HEK293 (cell line): ENCODE measurements around the gene NRBF2.
A peak's percentile ranks its signal among the peaks of the same experiment; 100 is the strongest.

ENCODE experiments used
- CTCF ChIA-PET: fragments of 350-600 bp; formaldehyde crosslinking; extraction: SDS; loops from one replicate; lab custom pipeline; 2021; ENCODE audit warnings: antibody characterized with exemption; lab: Yijun Ruan, JAX
- POLR2A ChIA-PET: fragments of 300-600 bp; formaldehyde crosslinking; extraction: SDS; loops from one replicate; lab custom pipeline; 2020; ENCODE audit warnings: antibody characterized with exemption, inconsistent platforms; lab: Yijun Ruan, JAX
- H3K27ac ChIP-seq: fragments of 200-500 bp; sonication (Bioruptor generic); 2 replicates; pipeline ENCODE4 v1.5.1; 2014; ENCODE audit warnings: low read depth, low read length, control low read depth, inconsistent platforms; ENCODE audit errors: extremely low read depth
- H3K36me3 ChIP-seq, 2 experiments: fragments of 200-500 bp in 1 of 2; sonication (Bioruptor generic) in 1 of 2; 1 replicate in 1 of 2; 2 replicates in 1 of 2; pipeline ENCODE4 v1.5.1; 2014 to 2017; ENCODE audit warnings: inconsistent platforms in 2 of 2, low read length in 2 of 2; ENCODE audit not compliant: control insufficient read depth in 2 of 2, insufficient read depth in 1 of 2
- H3K4me1 ChIP-seq: fragments of 200-500 bp; sonication (Bioruptor generic); 2 replicates; pipeline ENCODE4 v1.5.1; 2014; ENCODE audit warnings: mild to moderate bottlenecking, low read length, inconsistent platforms; ENCODE audit not compliant: control insufficient read depth, insufficient read depth
- H3K4me3 ChIP-seq: 2 replicates; pipeline ENCODE4 v1.5.1; 2011; ENCODE audit warnings: low read depth, mild to moderate bottlenecking, control low read depth, low read length, moderate library complexity
- H3K9me3 ChIP-seq: fragments of 200-500 bp; sonication (Bioruptor generic); 2 replicates; pipeline ENCODE4 v1.5.1; 2014; ENCODE audit warnings: low read depth, low read length, inconsistent platforms; ENCODE audit not compliant: control insufficient read depth, insufficient read depth
- GLIS1 ChIP-seq: fragments of 450-650 bp; formaldehyde crosslinking; IDR thresholded peaks from 2 replicates; pipeline ENCODE4 v1.5.1; 2016; ENCODE audit warnings: missing biosample characterization, missing genetic modification characterization
- OVOL3 ChIP-seq: fragments of 450-650 bp; formaldehyde crosslinking; IDR thresholded peaks from 2 replicates; pipeline ENCODE4 v1.5.1; 2016; ENCODE audit warnings: missing biosample characterization, missing genetic modification characterization
- PBX3 ChIP-seq: sonication (generic); formaldehyde crosslinking; IDR thresholded peaks from 2 replicates; pipeline ENCODE4 v1.8.1; 2022; ENCODE audit warnings: mild to moderate bottlenecking, moderate library complexity, missing genetic modification reagents
- PRDM1 ChIP-seq: fragments of 450-650 bp; formaldehyde crosslinking; IDR thresholded peaks from 2 replicates; pipeline ENCODE4; 2016; ENCODE audit warnings: missing biosample characterization, missing genetic modification characterization
- SP7 ChIP-seq: fragments of 450-650 bp; formaldehyde crosslinking; IDR thresholded peaks from 2 replicates; pipeline ENCODE4 v1.5.1; 2016; ENCODE audit warnings: missing biosample characterization, missing genetic modification characterization
- ZNF133 ChIP-seq: fragments of 450-650 bp; formaldehyde crosslinking; IDR thresholded peaks from 2 replicates; pipeline ENCODE4 v1.5.1; 2016; ENCODE audit warnings: missing biosample characterization, missing genetic modification characterization
- ZNF184 ChIP-seq: fragments of 450-650 bp; IDR thresholded peaks from 2 replicates; pipeline ENCODE4 v1.5.1; 2018; ENCODE audit warnings: missing biosample characterization, mild to moderate bottlenecking, missing genetic modification characterization
- ZNF239 ChIP-seq: fragments of 450-650 bp; formaldehyde crosslinking; IDR thresholded peaks from 2 replicates; pipeline ENCODE4 v1.5.1; 2016; ENCODE audit warnings: missing biosample characterization, missing genetic modification characterization
- ZNF274 ChIP-seq, 2 experiments: fragments of 200-500 bp in 1 of 2; fragments of 450-650 bp in 1 of 2; sonication (Bioruptor generic) in 1 of 2; formaldehyde crosslinking in 1 of 2; IDR thresholded peaks; 2 replicates each; pipeline versions ENCODE4 v1.5.1 to v1.6.1; 2014 to 2016; ENCODE audit warnings: borderline replicate concordance in 1 of 2, inconsistent platforms in 1 of 2, low read length in 1 of 2, missing biosample characterization in 1 of 2, missing genetic modification characterization in 1 of 2
- ZNF391 ChIP-seq: fragments of 450-650 bp; formaldehyde crosslinking; IDR thresholded peaks from 2 replicates; pipeline ENCODE4 v1.5.1; 2016; ENCODE audit warnings: low read depth, missing biosample characterization, missing genetic modification characterization, borderline replicate concordance
- ZNF398 ChIP-seq: fragments of 450-650 bp; formaldehyde crosslinking; IDR thresholded peaks from 2 replicates; pipeline ENCODE4 v1.5.1; 2017; ENCODE audit warnings: missing biosample characterization, missing genetic modification characterization
- ZNF521 ChIP-seq: fragments of 450-650 bp; formaldehyde crosslinking; IDR thresholded peaks from 2 replicates; pipeline ENCODE4 v1.5.1; 2017; ENCODE audit warnings: missing biosample characterization, mild to moderate bottlenecking, missing genetic modification characterization
- ZNF530 ChIP-seq: fragments of 450-650 bp; formaldehyde crosslinking; IDR thresholded peaks from 2 replicates; pipeline ENCODE4 v1.5.1; 2016; ENCODE audit warnings: low read depth, missing biosample characterization, missing genetic modification characterization
- ZNF544 ChIP-seq: fragments of 450-650 bp; formaldehyde crosslinking; IDR thresholded peaks from 2 replicates; pipeline ENCODE4 v1.5.0; 2017; ENCODE audit warnings: missing biosample characterization, missing genetic modification characterization
- ZNF548 ChIP-seq: fragments of 450-650 bp; formaldehyde crosslinking; IDR thresholded peaks from 2 replicates; pipeline ENCODE4 v1.5.1; 2016; ENCODE audit warnings: missing biosample characterization, missing genetic modification characterization
- ZNF585B ChIP-seq: fragments of 450-650 bp; formaldehyde crosslinking; IDR thresholded peaks from 2 replicates; pipeline ENCODE4 v1.5.1; 2016; ENCODE audit warnings: missing biosample characterization, missing genetic modification characterization
- ZNF610 ChIP-seq: fragments of 450-650 bp; formaldehyde crosslinking; IDR thresholded peaks from 2 replicates; pipeline ENCODE4 v1.5.1; 2016; ENCODE audit warnings: missing biosample characterization, missing genetic modification characterization, borderline replicate concordance
- ZNF654 ChIP-seq: fragments of 450-650 bp; formaldehyde crosslinking; IDR thresholded peaks from 2 replicates; pipeline ENCODE4 v1.5.1; 2016; ENCODE audit warnings: low read depth, missing biosample characterization, missing genetic modification characterization
- ZNF777 ChIP-seq: fragments of 450-650 bp; formaldehyde crosslinking; IDR thresholded peaks from 2 replicates; pipeline ENCODE4 v1.5.1; 2017; ENCODE audit warnings: missing biosample characterization, missing genetic modification characterization, borderline replicate concordance
- ZNF785 ChIP-seq: fragments of 450-650 bp; formaldehyde crosslinking; IDR thresholded peaks from 2 replicates; pipeline ENCODE4 v1.5.1; 2016; ENCODE audit warnings: missing biosample characterization, missing genetic modification characterization
- ZNF791 ChIP-seq: fragments of 450-650 bp; formaldehyde crosslinking; IDR thresholded peaks from 2 replicates; pipeline ENCODE4 v1.5.1; 2016; ENCODE audit warnings: missing biosample characterization, missing genetic modification characterization
- ZNF843 ChIP-seq: fragments of 450-650 bp; formaldehyde crosslinking; IDR thresholded peaks from 2 replicates; pipeline ENCODE4 v1.5.1; 2016; ENCODE audit warnings: missing biosample characterization, missing genetic modification characterization
- ZXDB ChIP-seq: fragments of 450-650 bp; formaldehyde crosslinking; IDR thresholded peaks from 2 replicates; pipeline ENCODE4 v1.5.1; 2016; ENCODE audit warnings: missing biosample characterization, missing genetic modification characterization

NRBF2 gene

GRCh38 chr10:63115732-63116383, 17.3 kb upstream of the NRBF2 start:
- ChIA-PET CTCF (no interaction called here), POLR2A (interaction anchor here (1.2 kb wide), 1 partner anchor 17 kb away, joined by 3 read pairs; the partner anchor contains the start of gene NRBF2)
- TF ChIP-seq ZNF530 (no peak), ZNF184 (tag by site-specific recombination) (no peak), ZNF610 (tag by site-specific recombination) (no peak), ZNF585B (tag by site-specific recombination) (no peak)
- Histone ChIP-seq H3K4me1 (no peaks in the 10 kb centered on the region), H3K27ac (no peak overlapping the region), H3K36me3 (no peaks in the 10 kb centered on the region), H3K4me3 (no peak overlapping the region), H3K9me3 (no peaks in the 10 kb centered on the region)

GRCh38 chr10:63116452-63117072, 16.6 kb upstream of the NRBF2 start:
- Histone ChIP-seq H3K27ac (no peak overlapping the region), H3K9me3 (no peaks in the 10 kb centered on the region), H3K4me1 (no peaks in the 10 kb centered on the region), H3K36me3 (no peaks in the 10 kb centered on the region), H3K4me3 (no peak overlapping the region)
- CTCF ChIA-PET, result no interaction called here
- POLR2A ChIA-PET, result interaction anchor here (1.2 kb wide), 1 partner anchor 16 kb away, joined by 3 read pairs; the partner anchor contains the start of gene NRBF2
- no peak for TF ChIP-seq PRDM1 (tag by site-specific recombination)
- TF ChIP-seq ZNF239, result 0 out of 2 replicates have a peak, but pooled peaks have one; percentile 22

- Histone ChIP-seq H3K9me3 (no peaks in the 10 kb centered on the region), H3K27ac (no peak overlapping the region), H3K4me3 (no peak overlapping the region), H3K36me3 (no peaks in the 10 kb centered on the region), H3K4me1 (no peaks in the 10 kb centered on the region)
- POLR2A ChIA-PET, result no interaction called here
- TF ChIP-seq ZNF521 (tag by site-specific recombination) (no peak), ZNF785 (no peak), SP7 (tag by site-specific recombination) (no peak), ZNF791 (tag by site-specific recombination) (no peak), ZNF391 (tag by site-specific recombination) (no peak), ZNF274 (IDR thresholded peaks at IDR 0.05; ENCODE audit: low read length) (no peak), ZNF274 (tag by site-specific recombination; IDR thresholded peaks at IDR 0.05; ENCODE audit: borderline replicate concordance) (no peak), PBX3 (CRISPR knock-in tag) (no peak)
- CTCF ChIA-PET, result interaction anchor here (1.0 kb wide), 1 partner anchor 35 kb away, joined by 3 read pairs; no protein-coding TSS in a partner anchor
Measured at GRCh38 chr10:63119041-63119440, 14.1 kb upstream of the NRBF2 start.

- ChIA-PET CTCF (interaction anchor here (0.8 kb wide), 1 partner anchor 504 kb away, joined by 3 read pairs; no protein-coding TSS in a partner anchor), POLR2A (no interaction called here)
- no peak overlapping the region for H3K4me3 ChIP-seq
- H3K36me3 ChIP-seq, result no peaks in the 10 kb centered on the region
- no peaks in the 10 kb centered on the region for H3K9me3 ChIP-seq
- H3K27ac ChIP-seq, result no peak overlapping the region
- no peaks in the 10 kb centered on the region for H3K4me1 ChIP-seq
- no peak for TF ChIP-seq ZNF843 (tag by site-specific recombination)
- no peak for TF ChIP-seq ZNF548
- TF ChIP-seq GLIS1 (tag by site-specific recombination), result no peak
- no peak for TF ChIP-seq ZNF610 (tag by site-specific recombination)
- no peak for TF ChIP-seq ZNF777
- TF ChIP-seq ZNF398 (tag by site-specific recombination), result no peak
- TF ChIP-seq ZNF654 (tag by site-specific recombination), result no peak
- no peak for TF ChIP-seq ZNF239
- no peak for TF ChIP-seq ZNF544 (tag by site-specific recombination)
- TF ChIP-seq ZXDB, result no peak
- no peak for TF ChIP-seq ZNF133 (tag by site-specific recombination)
- no peak for TF ChIP-seq OVOL3
- no peak for TF ChIP-seq ZNF184 (tag by site-specific recombination)
Measured at GRCh38 chr10:63120554-63120953, 12.6 kb upstream of the NRBF2 start.
